Measurements from ENCODE around the gene P2RY14. TPM values are rescaled to one million over a fixed set of nuclear protein-coding genes. Genes with fewer than 3 reads are reported as not detected.

Gene P2RY14
- total RNA-seq, 2 donors from 2014 or later = 0.90 to 1.3 TPM

GRCh38 chr3:151307583-151308488 lies 29.5 kb upstream of the P2RY14 start:
- Mint-ChIP-seq H3K27ac (peak overlapping the region; percentile 93), H3K36me3 (ENCODE audit: low read depth) (peaks cover 7% of the 10 kb centered on the region), H3K27me3 (peaks cover 5% of the 10 kb centered on the region), H3K9me3 (no peaks in the 10 kb centered on the region), H3K4me1 (peaks cover 34% of the 10 kb centered on the region), H3K4me3 (peak overlapping the region; percentile 69)
- peak; percentile 46 for ATAC-seq (replicated peaks)

GRCh38 chr3:151307131-151307530 lies 28.8 kb upstream of the P2RY14 start:
- Mint-ChIP-seq H3K27me3 (peaks cover 9% of the 10 kb centered on the region), H3K4me3 (peak overlapping the region; percentile 69), H3K9me3 (no peaks in the 10 kb centered on the region), H3K27ac (peak overlapping the region; percentile 93), H3K36me3 (ENCODE audit: low read depth) (peaks cover 7% of the 10 kb centered on the region), H3K4me1 (peaks cover 39% of the 10 kb centered on the region)
- ATAC-seq (replicated peaks) = no peak

- no peaks in the 10 kb centered on the region for H3K9me3 Mint-ChIP-seq
- H3K27ac Mint-ChIP-seq = peak overlapping the region; percentile 93
- peak overlapping the region; percentile 69 for H3K4me3 Mint-ChIP-seq
- peaks cover 9% of the 10 kb centered on the region for H3K27me3 Mint-ChIP-seq
- H3K36me3 Mint-ChIP-seq (ENCODE audit: low read depth) = peaks cover 7% of the 10 kb centered on the region
- no peak for ATAC-seq (replicated peaks)
- H3K4me1 Mint-ChIP-seq = peaks cover 45% of the 10 kb centered on the region
Measured at GRCh38 chr3:151306168-151306810, 27.9 kb upstream of the P2RY14 start.

- H3K9me3 Mint-ChIP-seq = no peaks in the 10 kb centered on the region
- ATAC-seq (replicated peaks) = no peak
- H3K36me3 Mint-ChIP-seq (ENCODE audit: low read depth) = peaks cover 7% of the 10 kb centered on the region
- peaks cover 9% of the 10 kb centered on the region for H3K27me3 Mint-ChIP-seq
- peaks cover 45% of the 10 kb centered on the region for H3K4me1 Mint-ChIP-seq
- peak overlapping the region; percentile 93 for H3K27ac Mint-ChIP-seq
- H3K4me3 Mint-ChIP-seq = peak overlapping the region; percentile 69
Measured at GRCh38 chr3:151305775-151306151, 27.4 kb upstream of the P2RY14 start.

- peak overlapping the region; percentile 93 for H3K27ac Mint-ChIP-seq
- H3K9me3 Mint-ChIP-seq = no peaks in the 10 kb centered on the region
- H3K4me3 Mint-ChIP-seq = peak overlapping the region; percentile 69
- H3K4me1 Mint-ChIP-seq = peaks cover 45% of the 10 kb centered on the region
- H3K27me3 Mint-ChIP-seq = peaks cover 12% of the 10 kb centered on the region
- H3K36me3 Mint-ChIP-seq (ENCODE audit: low read depth) = peaks cover 7% of the 10 kb centered on the region
- peak; percentile 76 for ATAC-seq (replicated peaks)
Measured at GRCh38 chr3:151305060-151305774, 26.9 kb upstream of the P2RY14 start.

- H3K4me3 Mint-ChIP-seq = peak overlapping the region; percentile 35
- H3K36me3 Mint-ChIP-seq (ENCODE audit: low read depth) = peaks cover 7% of the 10 kb centered on the region
- peaks cover 12% of the 10 kb centered on the region for H3K27me3 Mint-ChIP-seq
- no peak for ATAC-seq (replicated peaks)
- peaks cover 44% of the 10 kb centered on the region for H3K4me1 Mint-ChIP-seq
- peak overlapping the region; percentile 29 for H3K27ac Mint-ChIP-seq
- no peaks in the 10 kb centered on the region for H3K9me3 Mint-ChIP-seq
Measured at GRCh38 chr3:151303751-151304150, 25.4 kb upstream of the P2RY14 start.

GRCh38 chr3:151301787-151302186 lies 23.4 kb upstream of the P2RY14 start:
- Mint-ChIP-seq H3K4me3 (peak overlapping the region; percentile 35), H3K4me1 (peaks cover 39% of the 10 kb centered on the region), H3K36me3 (ENCODE audit: low read depth) (peaks cover 7% of the 10 kb centered on the region), H3K27ac (peak overlapping the region; percentile 56), H3K9me3 (no peaks in the 10 kb centered on the region), H3K27me3 (peaks cover 19% of the 10 kb centered on the region)
- peak; percentile 64 for ATAC-seq (replicated peaks)

- Mint-ChIP-seq H3K9me3 (no peaks in the 10 kb centered on the region), H3K36me3 (ENCODE audit: low read depth) (peaks cover 7% of the 10 kb centered on the region), H3K27ac (peak overlapping the region; percentile 34), H3K27me3 (peaks cover 19% of the 10 kb centered on the region), H3K4me3 (peak overlapping the region; percentile 4), H3K4me1 (peaks cover 27% of the 10 kb centered on the region)
- ATAC-seq (replicated peaks) = no peak
Measured at GRCh38 chr3:151300539-151300938, 22.2 kb upstream of the P2RY14 start.

GRCh38 chr3:151299006-151299405 lies 20.7 kb upstream of the P2RY14 start:
- Mint-ChIP-seq H3K27ac (no peak overlapping the region), H3K9me3 (no peaks in the 10 kb centered on the region), H3K36me3 (ENCODE audit: low read depth) (peaks cover 5% of the 10 kb centered on the region), H3K27me3 (peaks cover 19% of the 10 kb centered on the region), H3K4me3 (no peak overlapping the region), H3K4me1 (peaks cover 19% of the 10 kb centered on the region)
- ATAC-seq (replicated peaks) = no peak

GRCh38 chr3:151297429-151297828 lies 19.1 kb upstream of the P2RY14 start:
- H3K27me3 Mint-ChIP-seq = peaks cover 11% of the 10 kb centered on the region
- H3K4me1 Mint-ChIP-seq = peaks cover 6% of the 10 kb centered on the region
- H3K27ac Mint-ChIP-seq = no peak overlapping the region
- H3K9me3 Mint-ChIP-seq = no peaks in the 10 kb centered on the region
- no peaks in the 10 kb centered on the region for H3K36me3 Mint-ChIP-seq (ENCODE audit: low read depth)
- ATAC-seq (replicated peaks) = no peak
- no peak overlapping the region for H3K4me3 Mint-ChIP-seq

- no peaks in the 10 kb centered on the region for H3K4me1 Mint-ChIP-seq
- no peak for ATAC-seq (replicated peaks)
- no peaks in the 10 kb centered on the region for H3K36me3 Mint-ChIP-seq (ENCODE audit: low read depth)
- H3K27me3 Mint-ChIP-seq = peaks cover 11% of the 10 kb centered on the region
- no peak overlapping the region for H3K27ac Mint-ChIP-seq
- H3K4me3 Mint-ChIP-seq = no peak overlapping the region
- H3K9me3 Mint-ChIP-seq = no peaks in the 10 kb centered on the region
Measured at GRCh38 chr3:151296226-151296625, 17.9 kb upstream of the P2RY14 start.

- H3K27me3 Mint-ChIP-seq = peaks cover 4% of the 10 kb centered on the region
- H3K36me3 Mint-ChIP-seq (ENCODE audit: low read depth) = no peaks in the 10 kb centered on the region
- no peaks in the 10 kb centered on the region for H3K9me3 Mint-ChIP-seq
- no peak overlapping the region for H3K27ac Mint-ChIP-seq
- H3K4me3 Mint-ChIP-seq = no peak overlapping the region
- no peaks in the 10 kb centered on the region for H3K4me1 Mint-ChIP-seq
- ATAC-seq (replicated peaks) = peak; percentile 46
Measured at GRCh38 chr3:151293127-151293526, 14.8 kb upstream of the P2RY14 start.

GRCh38 chr3:151290673-151291072 lies 12.3 kb upstream of the P2RY14 start:
- Mint-ChIP-seq H3K27me3 (no peaks in the 10 kb centered on the region), H3K36me3 (ENCODE audit: low read depth) (no peaks in the 10 kb centered on the region), H3K9me3 (no peaks in the 10 kb centered on the region), H3K27ac (no peak overlapping the region), H3K4me3 (no peak overlapping the region), H3K4me1 (peaks cover 4% of the 10 kb centered on the region)
- no peak for ATAC-seq (replicated peaks)

- no peak overlapping the region for H3K4me3 Mint-ChIP-seq
- H3K4me1 Mint-ChIP-seq = peaks cover 4% of the 10 kb centered on the region
- no peaks in the 10 kb centered on the region for H3K27me3 Mint-ChIP-seq
- no peak for ATAC-seq (replicated peaks)
- H3K27ac Mint-ChIP-seq = no peak overlapping the region
- no peaks in the 10 kb centered on the region for H3K36me3 Mint-ChIP-seq (ENCODE audit: low read depth)
- no peaks in the 10 kb centered on the region for H3K9me3 Mint-ChIP-seq
Measured at GRCh38 chr3:151289445-151289844, 11.1 kb upstream of the P2RY14 start.

Data from activated T-helper 17 cell treated with anti-CD3 and anti-CD28 coated beads, Interleukin-2, amount 50 U/mL, for 72 hours (primary cell).